GM19043 (cell line): ENCODE data around the gene LPXN.

Experiments used
- ATAC-seq: cut with Tn5 transposase; IDR thresholded peaks from one replicate; pipeline ENCODE4 v1.9.1; 2021; ENCODE audit warnings: low read depth; ENCODE audit not compliant: unreplicated experiment

The LPXN gene

GRCh38 chr11:58575377-58576020, at the start of gene LPXN:
Gene LPXN, minus strand, starts transcription at chr11:58575856. Its CDS starts 84 bp downstream, at chr11:58575772.
- no peak for ATAC-seq

- no peak for ATAC-seq
Observed at GRCh38 chr11:58625086-58625485, 49.4 kb upstream of the LPXN start.

- no peak for ATAC-seq
Observed at GRCh38 chr11:58622344-58622743, 46.7 kb upstream of the LPXN start, which contains the start of gene CNTF. Gene CNTF, plus strand, starts transcription at chr11:58622665. Its CDS starts 88 bp downstream, at chr11:58622753.

GRCh38 chr11:58621586-58622262, 46.1 kb upstream of the LPXN start:
- no peak for ATAC-seq

GRCh38 chr11:58617976-58618557, 42.4 kb upstream of the LPXN start:
- no peak for ATAC-seq

GRCh38 chr11:58616594-58616993, 40.9 kb upstream of the LPXN start:
- ATAC-seq = no peak

GRCh38 chr11:58615559-58615958, 39.9 kb upstream of the LPXN start:
- ATAC-seq = no peak

GRCh38 chr11:58613228-58613627, 37.6 kb upstream of the LPXN start:
- no peak for ATAC-seq

- ATAC-seq = no peak
Observed at GRCh38 chr11:58609723-58610122, 34.1 kb upstream of the LPXN start.

- no peak for ATAC-seq
Observed at GRCh38 chr11:58608331-58608730, 32.7 kb upstream of the LPXN start.

GRCh38 chr11:58606930-58607714, 31.5 kb upstream of the LPXN start:
- no peak for ATAC-seq

- no peak for ATAC-seq
Observed at GRCh38 chr11:58600510-58600909, 24.9 kb upstream of the LPXN start.

- ATAC-seq = no peak
Observed at GRCh38 chr11:58597486-58598144, 22.0 kb upstream of the LPXN start.

GRCh38 chr11:58596621-58597020, 21.0 kb upstream of the LPXN start:
- no peak for ATAC-seq

GRCh38 chr11:58594826-58595225, 19.2 kb upstream of the LPXN start:
- ATAC-seq = no peak

GRCh38 chr11:58592760-58593472, 17.3 kb upstream of the LPXN start:
- ATAC-seq = no peak

GRCh38 chr11:58591659-58592058, 16.0 kb upstream of the LPXN start:
- no peak for ATAC-seq

GRCh38 chr11:58586998-58587397, 11.3 kb upstream of the LPXN start:
- no peak for ATAC-seq

GRCh38 chr11:58582437-58582836, 6.8 kb upstream of the LPXN start:
- ATAC-seq = no peak

GRCh38 chr11:58580311-58580710, 4.7 kb upstream of the LPXN start:
- ATAC-seq = no peak
